AG04449 (cell line): Measurements from ENCODE around the gene VEZT.

Experiments
- CTCF ChIA-PET: fragments of 350-600 bp; formaldehyde crosslinking; extraction: SDS; loops from one replicate; lab custom pipeline; 2021; ENCODE audit warnings: antibody characterized with exemption; lab: Yijun Ruan, JAX
- POLR2A ChIA-PET: fragments of 400-600, 350-600 bp; formaldehyde crosslinking; extraction: SDS; loops from one replicate; lab custom pipeline; 2020; ENCODE audit warnings: antibody characterized with exemption, inconsistent platforms; lab: Yijun Ruan, JAX
- DNase-seq: peaks from one replicate; pipeline ENCODE4 v3.0.0-alpha.2; 2010; ENCODE audit warnings: low read depth, low spot score
- H3K4me3 ChIP-seq: 2 replicates; pipeline ENCODE4 v1.5.1; 2011; ENCODE audit warnings: low read depth, mild to moderate bottlenecking, control low read depth, low read length
- TF ChIP-seq, protein P1 (sequence below): IDR thresholded peaks from one replicate; pipeline ENCODE4 v1.5.1; 2011; ENCODE audit warnings: mild to moderate bottlenecking, moderate library complexity, low read length, control low read depth, inconsistent platforms; ENCODE audit not compliant: insufficient read depth; ENCODE audit errors: missing control alignments

The VEZT gene

DNA sequence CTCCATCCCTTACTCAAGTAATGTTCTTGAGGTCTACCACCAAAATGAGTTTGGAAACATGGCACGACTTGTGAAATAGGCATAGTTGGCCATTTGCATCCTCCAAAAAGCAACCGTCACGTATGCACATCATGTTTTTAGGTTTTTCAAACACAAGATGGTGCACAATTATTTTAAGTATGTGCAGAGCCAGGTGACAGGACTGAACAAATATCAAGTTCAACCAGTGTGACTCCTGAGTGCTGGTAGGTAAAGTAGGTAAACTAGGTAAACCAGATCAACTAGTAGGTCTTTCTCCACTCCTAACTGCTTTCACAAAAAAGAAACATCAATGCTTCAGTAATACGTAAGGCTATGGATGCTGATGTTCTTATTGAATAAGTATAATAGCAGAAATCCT, 39.5 kb upstream of the VEZT start:
- ChIA-PET POLR2A (no interaction called here), CTCF (no interaction called here)
- TF ChIP-seq, protein P1, sequence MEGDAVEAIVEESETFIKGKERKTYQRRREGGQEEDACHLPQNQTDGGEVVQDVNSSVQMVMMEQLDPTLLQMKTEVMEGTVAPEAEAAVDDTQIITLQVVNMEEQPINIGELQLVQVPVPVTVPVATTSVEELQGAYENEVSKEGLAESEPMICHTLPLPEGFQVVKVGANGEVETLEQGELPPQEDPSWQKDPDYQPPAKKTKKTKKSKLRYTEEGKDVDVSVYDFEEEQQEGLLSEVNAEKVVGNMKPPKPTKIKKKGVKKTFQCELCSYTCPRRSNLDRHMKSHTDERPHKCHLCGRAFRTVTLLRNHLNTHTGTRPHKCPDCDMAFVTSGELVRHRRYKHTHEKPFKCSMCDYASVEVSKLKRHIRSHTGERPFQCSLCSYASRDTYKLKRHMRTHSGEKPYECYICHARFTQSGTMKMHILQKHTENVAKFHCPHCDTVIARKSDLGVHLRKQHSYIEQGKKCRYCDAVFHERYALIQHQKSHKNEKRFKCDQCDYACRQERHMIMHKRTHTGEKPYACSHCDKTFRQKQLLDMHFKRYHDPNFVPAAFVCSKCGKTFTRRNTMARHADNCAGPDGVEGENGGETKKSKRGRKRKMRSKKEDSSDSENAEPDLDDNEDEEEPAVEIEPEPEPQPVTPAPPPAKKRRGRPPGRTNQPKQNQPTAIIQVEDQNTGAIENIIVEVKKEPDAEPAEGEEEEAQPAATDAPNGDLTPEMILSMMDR = no peak

DNA sequence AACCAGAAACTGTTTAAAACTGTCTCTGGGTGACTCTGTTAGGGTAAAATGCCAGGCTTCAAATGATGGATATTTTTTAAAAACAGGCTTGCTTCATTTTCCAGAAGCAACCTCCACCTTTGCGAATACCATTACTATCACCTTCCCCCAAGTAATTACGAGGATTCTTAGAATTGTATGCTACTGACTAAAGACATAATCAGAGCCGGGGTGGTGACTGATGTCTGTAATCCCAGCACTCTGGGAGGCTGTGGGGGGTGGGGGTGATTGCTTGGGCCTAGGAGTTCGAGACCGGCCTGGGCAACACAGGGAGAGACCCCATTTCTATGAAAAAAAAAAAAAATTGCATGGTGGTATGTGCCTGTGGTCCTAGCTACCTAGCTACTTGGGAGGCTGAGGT, 38.6 kb upstream of the VEZT start:
- ChIA-PET CTCF (no interaction called here), POLR2A (no interaction called here)
- DNase-seq = no peak
- H3K4me3 ChIP-seq = no peak overlapping the region
- TF ChIP-seq, protein P1 = no peak

More for the DNA sequence above, 39.5 kb upstream of the VEZT start:
- H3K4me3 ChIP-seq = no peak overlapping the region
- DNase-seq = no peak

DNA sequence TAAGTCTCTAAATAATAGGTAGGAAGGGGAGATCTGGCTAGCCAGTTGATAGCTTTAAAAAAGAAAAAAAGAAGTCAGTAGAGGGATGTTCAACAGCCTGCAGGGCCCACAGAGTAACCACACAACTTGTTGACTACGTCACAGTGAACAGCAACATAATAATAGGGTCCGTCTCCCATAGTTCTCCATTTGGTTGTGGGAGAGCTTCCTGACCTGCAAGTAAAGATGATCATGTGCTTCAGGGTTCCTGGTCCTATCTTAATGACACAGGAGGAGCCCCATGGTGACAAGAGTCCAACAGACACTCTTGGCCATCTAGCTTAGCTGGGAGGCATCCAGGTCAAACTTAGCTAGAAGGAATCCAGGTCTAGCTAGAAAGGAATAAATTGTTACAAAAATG, 36.5 kb upstream of the VEZT start:
- no peak for DNase-seq
- no peak overlapping the region for H3K4me3 ChIP-seq
- ChIA-PET POLR2A (no interaction called here), CTCF (no interaction called here)
- TF ChIP-seq, protein P1 = no peak

DNA sequence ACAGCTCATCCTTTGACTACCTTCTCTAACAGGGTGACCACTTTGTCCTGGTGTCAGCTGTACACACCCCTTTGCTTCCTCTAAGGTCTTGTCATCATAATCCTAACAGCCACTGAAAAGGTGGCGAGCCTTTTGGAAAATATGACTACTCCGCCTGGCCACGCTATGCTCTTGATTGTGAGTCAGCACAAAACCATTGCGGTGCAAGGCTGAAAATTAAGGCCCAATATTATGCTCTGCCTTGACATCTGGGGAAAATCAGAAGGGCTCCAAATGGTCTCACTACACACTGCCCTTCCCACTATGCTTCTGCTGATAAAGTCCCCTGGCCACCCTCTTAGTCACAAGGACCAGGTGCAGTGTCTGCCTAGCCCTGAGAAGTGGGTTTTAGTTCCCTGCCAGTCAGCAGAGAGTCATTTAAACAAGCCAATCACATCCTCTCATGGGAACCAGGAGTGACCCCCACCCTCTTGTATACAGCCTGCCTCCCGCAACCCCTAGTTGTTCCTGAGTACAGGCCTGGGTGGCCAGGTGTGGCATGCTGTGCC, 34.7 kb upstream of the VEZT start:
- POLR2A ChIA-PET = no interaction called here
- DNase-seq = peak; percentile 44
- CTCF ChIA-PET = interaction anchor here (1.1 kb wide), 1 partner anchor 35 kb away, joined by 3 read pairs; the partner anchor contains the start of genes FGD6 and VEZT
- no peak overlapping the region for H3K4me3 ChIP-seq
- TF ChIP-seq, protein P1 = no peak

DNA sequence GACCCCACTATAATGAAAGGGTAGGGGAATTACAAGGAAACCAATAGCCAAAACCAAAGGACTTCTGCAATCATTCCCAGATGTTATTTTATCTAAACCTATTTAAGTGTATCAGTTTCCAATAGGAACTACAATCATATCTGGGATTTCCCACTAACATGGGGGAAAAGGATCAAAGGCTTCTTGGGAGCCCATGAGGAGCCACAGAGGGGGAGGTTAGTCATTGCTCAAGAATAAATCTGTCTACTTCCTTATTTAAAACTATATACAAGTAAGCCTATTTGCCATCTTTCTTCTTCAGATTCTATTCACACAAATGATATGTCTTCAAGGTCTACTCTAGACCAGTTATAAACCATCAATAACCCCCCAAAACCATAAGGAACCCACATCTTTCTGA, 33.5 kb upstream of the VEZT start:
- no peak overlapping the region for H3K4me3 ChIP-seq
- CTCF ChIA-PET = no interaction called here
- no peak for DNase-seq
- TF ChIP-seq, protein P1 = no peak
- POLR2A ChIA-PET = no interaction called here

DNA sequence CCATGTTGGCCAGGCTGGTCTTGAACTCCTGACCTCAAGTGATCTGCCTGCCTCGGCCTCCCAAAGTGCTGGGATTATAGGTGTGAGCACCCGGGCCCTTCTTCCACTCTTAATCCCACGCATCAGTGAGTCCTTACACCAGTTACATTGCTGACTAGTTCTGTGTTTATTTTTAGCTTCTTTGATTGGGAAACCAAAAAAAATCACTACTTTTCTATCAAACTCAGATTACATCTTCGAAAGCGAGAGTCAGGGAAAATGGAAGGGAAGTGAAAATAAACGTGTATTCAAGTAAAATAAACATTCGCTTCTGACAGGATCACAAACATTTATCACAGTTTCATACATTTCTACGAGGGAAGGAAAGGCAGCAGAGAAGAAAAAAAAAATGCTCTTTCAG, 32.5 kb upstream of the VEZT start:
- CTCF ChIA-PET = interaction anchor here (0.7 kb wide), 1 partner anchor 16 kb away, joined by 3 read pairs; no protein-coding TSS in a partner anchor
- DNase-seq = no peak
- no peak overlapping the region for H3K4me3 ChIP-seq
- TF ChIP-seq, protein P1 = no peak
- POLR2A ChIA-PET = no interaction called here
